GM12874 (cell line): Measurements from ENCODE around the gene ZNFX1.

ENCODE experiments used
- TF ChIP-seq, protein P1 (sequence below): IDR thresholded peaks from 2 replicates; pipeline ENCODE4 v1.5.1; 2011; ENCODE audit warnings: low read depth, mild to moderate bottlenecking, control low read depth, low read length, moderate library complexity; ENCODE audit not compliant: insufficient read depth

Gene ZNFX1

DNA sequence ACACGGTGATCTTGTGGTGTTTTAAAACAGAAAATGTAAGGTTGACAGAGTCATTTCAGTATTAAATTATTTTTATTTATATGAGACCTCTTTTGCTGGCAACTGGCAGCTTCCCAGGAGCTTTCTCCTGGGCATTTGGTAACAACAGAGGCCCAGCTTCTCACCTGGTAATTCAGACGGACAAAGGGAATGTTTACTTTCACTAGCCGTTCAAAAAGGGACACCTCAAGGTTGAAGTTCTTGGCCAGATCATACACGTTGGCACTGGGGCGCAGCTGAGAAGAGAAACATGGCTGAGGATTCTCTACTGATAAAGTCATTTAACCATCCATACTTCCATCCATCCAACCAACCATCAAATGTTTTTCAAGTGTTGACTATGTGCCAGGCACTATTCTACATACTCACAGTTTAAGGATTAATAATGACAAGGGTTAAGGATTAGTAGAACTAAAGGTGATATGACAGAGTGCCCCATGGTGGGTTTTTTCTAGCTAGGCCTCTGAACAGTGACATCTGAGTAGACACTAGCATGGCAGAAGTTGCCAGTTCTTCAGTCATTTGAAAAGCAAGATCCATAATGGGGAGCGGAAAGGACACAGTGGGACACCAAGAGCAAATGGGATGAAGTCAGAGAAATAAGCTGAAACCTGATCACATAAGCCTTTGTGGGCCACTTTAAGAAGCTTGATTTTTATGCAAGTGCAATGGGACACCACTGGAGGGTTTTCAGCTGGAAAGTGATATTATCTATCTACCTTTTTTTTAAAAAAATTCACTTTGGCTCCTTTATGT is 25.1 kb downstream of the ZNFX1 start:
- TF ChIP-seq, protein P1, sequence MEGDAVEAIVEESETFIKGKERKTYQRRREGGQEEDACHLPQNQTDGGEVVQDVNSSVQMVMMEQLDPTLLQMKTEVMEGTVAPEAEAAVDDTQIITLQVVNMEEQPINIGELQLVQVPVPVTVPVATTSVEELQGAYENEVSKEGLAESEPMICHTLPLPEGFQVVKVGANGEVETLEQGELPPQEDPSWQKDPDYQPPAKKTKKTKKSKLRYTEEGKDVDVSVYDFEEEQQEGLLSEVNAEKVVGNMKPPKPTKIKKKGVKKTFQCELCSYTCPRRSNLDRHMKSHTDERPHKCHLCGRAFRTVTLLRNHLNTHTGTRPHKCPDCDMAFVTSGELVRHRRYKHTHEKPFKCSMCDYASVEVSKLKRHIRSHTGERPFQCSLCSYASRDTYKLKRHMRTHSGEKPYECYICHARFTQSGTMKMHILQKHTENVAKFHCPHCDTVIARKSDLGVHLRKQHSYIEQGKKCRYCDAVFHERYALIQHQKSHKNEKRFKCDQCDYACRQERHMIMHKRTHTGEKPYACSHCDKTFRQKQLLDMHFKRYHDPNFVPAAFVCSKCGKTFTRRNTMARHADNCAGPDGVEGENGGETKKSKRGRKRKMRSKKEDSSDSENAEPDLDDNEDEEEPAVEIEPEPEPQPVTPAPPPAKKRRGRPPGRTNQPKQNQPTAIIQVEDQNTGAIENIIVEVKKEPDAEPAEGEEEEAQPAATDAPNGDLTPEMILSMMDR: no peak

DNA sequence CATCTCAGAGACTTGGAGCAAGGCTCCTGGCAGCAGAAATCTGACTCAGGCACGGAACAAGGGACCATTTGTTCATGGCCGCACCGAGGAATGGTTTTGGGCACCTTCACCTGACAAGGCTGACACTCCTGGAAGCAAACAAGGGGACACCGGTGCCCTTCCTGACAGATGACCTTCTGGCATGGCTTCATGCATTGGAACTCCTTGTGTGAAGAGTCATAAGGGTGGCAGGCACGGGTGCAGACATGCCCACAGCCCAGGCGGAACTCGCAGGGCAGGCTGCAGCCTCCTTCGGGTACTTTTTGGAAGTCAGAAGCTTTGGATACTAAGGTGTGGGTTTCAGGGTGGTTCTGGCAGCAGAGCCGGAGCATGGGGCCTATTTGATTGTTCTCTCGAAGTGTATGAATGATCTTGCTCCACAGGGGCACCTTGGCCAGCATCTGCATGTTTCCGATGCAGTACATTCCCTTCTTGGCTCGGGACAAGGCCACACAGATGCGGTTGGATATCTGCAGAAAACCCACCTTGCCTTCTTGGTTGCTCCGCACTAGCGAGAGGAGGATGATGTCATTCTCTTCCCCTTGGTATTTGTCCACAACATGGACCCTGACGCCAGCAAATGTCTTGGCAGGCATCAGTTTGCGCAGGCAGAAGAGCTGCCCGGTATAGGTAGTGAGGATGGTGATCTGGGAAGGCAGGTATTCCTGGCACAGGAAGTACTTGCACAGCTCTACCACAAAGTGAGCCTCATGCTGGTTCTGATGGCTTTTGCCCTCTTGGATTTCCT is 28.8 kb downstream of the ZNFX1 start:
- TF ChIP-seq, protein P1: no peak

DNA sequence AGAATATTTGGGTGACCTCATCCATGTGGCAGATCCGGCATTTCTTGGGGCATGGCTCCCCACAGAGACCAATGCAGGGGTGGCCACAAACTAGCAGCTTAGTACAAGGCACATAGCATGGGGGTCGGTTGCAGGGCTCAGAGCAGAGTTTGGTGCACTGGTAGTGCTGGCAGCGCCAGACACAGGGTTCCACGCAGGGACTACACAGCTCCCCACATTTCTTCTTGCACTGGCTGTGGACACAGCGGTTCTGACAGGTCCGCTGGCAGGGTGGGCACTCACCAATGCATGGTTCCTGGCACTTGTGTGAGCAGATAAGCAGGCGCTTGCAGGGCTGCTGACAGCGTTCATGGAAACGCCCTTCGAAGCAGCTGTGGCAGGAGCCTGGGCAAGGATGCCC is 29.6 kb downstream of the ZNFX1 start:
- TF ChIP-seq, protein P1: no peak

DNA sequence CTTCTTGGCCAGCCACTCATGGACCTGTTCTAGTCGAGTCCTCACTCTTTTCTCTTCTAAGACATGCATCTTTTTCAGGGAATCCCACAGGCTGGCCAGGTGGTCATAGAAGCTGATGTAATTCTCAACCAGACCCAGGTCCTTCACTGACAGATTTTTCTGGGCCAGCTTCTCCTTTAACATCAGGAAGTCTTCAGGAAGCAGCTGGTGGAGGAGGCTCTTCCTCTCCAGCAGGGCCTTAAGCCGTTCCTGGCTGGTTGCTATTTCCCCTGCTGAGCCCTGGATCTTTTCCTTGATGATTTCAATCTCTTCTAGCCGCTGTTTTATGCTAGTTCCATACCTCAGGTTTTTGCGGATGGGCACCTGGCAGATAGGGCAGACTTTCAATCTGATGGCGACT is 30.1 kb downstream of the ZNFX1 start:
- TF ChIP-seq, protein P1: no peak

DNA sequence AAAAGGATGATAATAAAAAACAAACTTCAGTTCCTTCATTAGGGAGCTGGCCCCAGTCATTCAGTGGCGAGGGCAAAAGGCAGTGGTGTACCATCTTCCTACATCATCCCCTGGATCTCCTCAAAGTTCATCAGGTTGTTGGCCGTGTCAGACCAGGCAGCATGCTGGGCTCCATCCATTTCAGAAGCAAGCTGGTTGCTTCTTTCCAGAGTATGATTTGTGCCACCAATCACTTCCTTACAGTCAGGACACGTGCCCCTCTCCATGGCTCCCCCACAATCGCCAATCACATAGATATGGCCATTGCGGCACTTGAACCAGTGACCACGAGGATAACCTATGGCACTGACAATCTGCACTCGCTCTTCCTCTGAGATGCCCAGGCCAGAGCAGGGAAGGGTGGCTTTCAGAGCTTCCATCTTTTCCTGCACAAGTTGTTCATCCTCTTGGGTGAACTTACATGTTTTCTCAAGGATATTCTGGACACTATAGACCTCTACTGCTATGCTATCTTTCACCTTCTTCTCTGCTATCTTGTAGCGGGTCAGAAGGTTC is 30.6 kb downstream of the ZNFX1 start:
- TF ChIP-seq, protein P1: no peak

DNA sequence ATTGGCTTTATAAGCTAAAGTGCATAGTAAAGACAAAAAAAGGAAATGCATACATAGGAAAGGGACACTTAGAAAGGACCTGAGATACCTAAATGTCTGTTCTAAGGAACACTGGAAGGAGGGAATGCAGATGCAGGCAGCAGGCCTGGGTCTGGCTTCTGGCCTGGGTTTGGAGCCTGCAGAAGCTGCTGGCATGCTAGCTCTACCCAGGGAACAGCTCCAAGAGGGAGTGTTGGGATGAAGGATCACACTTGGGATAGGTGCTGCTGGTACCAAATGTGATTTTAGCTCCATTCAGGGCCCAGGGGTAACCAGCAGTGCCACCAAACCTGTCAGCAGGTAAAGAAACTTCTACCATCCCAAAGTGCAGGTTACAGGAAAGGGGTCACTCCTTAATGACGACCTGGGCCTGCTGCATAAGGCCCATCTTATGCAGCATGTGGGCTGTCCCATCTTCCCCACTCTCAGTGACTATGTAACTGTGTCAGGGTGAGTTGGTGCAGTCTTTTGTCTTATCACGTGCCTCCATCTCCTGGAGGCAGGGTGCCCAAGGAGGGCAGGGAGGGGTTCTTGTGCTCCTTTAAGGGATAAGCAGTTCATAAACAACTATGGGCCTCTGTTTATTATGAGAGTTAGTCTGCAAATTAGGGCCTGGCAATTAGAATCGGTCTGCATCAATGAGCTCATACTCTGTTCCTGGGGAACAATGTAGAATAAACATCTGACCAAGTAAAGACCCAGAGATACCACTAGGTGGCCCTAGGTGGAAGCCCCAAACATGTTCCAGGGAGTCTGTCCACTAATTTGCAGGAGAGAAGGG is 31.7 kb downstream of the ZNFX1 start:
- TF ChIP-seq, protein P1: peak; percentile 65; the same call in 1 of the 2 replicates
